ENCODE results near the gene SPHK2.

Gene SPHK2

DNA sequence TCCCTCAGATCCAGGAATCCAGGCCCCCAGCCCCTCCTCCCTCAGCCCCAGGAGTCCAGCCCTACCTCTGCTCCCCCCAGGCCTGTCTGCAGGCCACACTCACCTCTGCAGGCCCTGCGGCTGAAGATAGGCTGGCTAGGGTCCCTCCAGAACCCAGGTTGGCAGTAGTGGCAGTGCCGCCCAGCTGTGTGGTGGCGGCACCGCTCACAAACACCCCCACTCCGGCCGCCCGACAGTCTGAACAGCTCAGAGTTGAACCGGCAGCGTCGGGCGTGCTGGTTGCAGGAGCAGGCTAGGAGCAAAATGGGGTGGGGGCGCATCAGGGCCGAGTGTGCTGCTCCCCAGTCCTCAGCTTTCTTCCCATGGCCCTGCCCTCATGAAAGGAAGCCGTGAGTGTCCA, 45.2 kb downstream of the SPHK2 start:
- Histone ChIP-seq H3K9ac (no peak overlapping the region), H3K4me2 (no peak overlapping the region), H3K79me2 (ENCODE audit: insufficient read depth, low read depth) (no peaks in the 10 kb centered on the region), H3K4me3 (IDR thresholded peaks at IDR 0.05; ENCODE audit: insufficient read depth, low read depth, low read length) (no peak overlapping the region), H2AFZ (ENCODE audit: low read depth) (no peak overlapping the region), H3K27me3 (ENCODE audit: insufficient read depth, low read depth) (peaks cover 2% of the 10 kb centered on the region; the same call in 1 of the 2 replicates), H4K20me1 (ENCODE audit: insufficient read depth) (no peaks in the 10 kb centered on the region), H3K4me1 (ENCODE audit: low read depth, poor library complexity, severe bottlenecking) (peaks cover 13% of the 10 kb centered on the region), H3K36me3 (ENCODE audit: insufficient read depth) (no peaks in the 10 kb centered on the region), H3K27ac (no peak overlapping the region)
- TF ChIP-seq CTCF (conservative IDR thresholded peaks at IDR 0.05; ENCODE audit: low read depth, low read length) = no peak

DNA sequence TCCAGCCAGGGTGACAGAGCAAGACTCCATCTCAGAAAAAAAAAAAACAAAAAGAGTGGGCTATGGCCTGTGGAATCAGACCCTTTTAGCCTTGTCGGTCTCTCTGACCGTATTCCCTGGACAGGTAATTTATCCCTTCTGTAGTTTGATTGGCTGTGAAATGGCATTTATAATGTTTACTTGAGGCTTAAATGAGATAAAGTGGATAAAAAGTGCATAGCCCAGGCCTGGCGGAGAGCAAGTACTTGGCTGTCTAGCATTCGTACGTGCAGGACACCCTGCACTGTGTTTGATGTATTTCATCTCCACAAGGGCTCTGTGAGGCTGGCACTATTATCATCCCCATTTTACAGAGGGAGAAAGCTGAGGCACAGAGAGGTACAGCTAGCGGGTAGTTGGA, 46.5 kb downstream of the SPHK2 start:
- Histone ChIP-seq H3K36me3 (ENCODE audit: insufficient read depth) (no peaks in the 10 kb centered on the region), H3K4me2 (no peak overlapping the region), H3K27ac (no peak overlapping the region), H3K79me2 (ENCODE audit: insufficient read depth, low read depth) (no peaks in the 10 kb centered on the region), H2AFZ (ENCODE audit: low read depth) (no peak overlapping the region), H3K9ac (no peak overlapping the region), H4K20me1 (ENCODE audit: insufficient read depth) (no peaks in the 10 kb centered on the region), H3K27me3 (ENCODE audit: insufficient read depth, low read depth) (peaks cover 2% of the 10 kb centered on the region; the same call in 1 of the 2 replicates), H3K4me3 (IDR thresholded peaks at IDR 0.05; ENCODE audit: insufficient read depth, low read depth, low read length) (no peak overlapping the region), H3K4me1 (ENCODE audit: low read depth, poor library complexity, severe bottlenecking) (peaks cover 7% of the 10 kb centered on the region)
- no peak for TF ChIP-seq CTCF (conservative IDR thresholded peaks at IDR 0.05; ENCODE audit: low read depth, low read length)

DNA sequence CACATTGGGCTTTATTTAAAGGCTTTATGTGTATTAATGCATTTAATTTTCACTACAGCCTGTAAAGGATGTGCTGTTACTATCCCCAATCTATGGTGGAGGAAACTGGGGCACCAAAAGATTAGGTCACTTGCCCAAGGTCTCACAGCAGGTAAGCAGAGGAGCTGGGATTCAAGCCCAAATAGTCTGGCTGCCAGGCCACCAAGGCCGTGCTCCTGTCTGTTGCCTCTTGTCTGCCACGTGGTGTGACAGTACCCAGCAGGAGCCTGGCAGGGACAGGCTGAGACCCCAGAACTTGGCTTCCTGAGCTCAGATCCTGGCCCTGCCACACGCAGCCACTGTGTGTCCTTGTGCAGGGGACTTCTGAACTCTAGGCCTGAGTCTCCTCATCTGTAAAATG, 49.0 kb downstream of the SPHK2 start:
- H3K27ac ChIP-seq = no peak overlapping the region
- H3K79me2 ChIP-seq (ENCODE audit: insufficient read depth, low read depth) = no peaks in the 10 kb centered on the region
- H3K9ac ChIP-seq = no peak overlapping the region
- no peak overlapping the region for H3K4me3 ChIP-seq (IDR thresholded peaks at IDR 0.05; ENCODE audit: insufficient read depth, low read depth, low read length)
- no peaks in the 10 kb centered on the region for H3K4me1 ChIP-seq (ENCODE audit: low read depth, poor library complexity, severe bottlenecking)
- H3K4me2 ChIP-seq = no peak overlapping the region
- no peak for TF ChIP-seq CTCF (conservative IDR thresholded peaks at IDR 0.05; ENCODE audit: low read depth, low read length)
- no peaks in the 10 kb centered on the region for H4K20me1 ChIP-seq (ENCODE audit: insufficient read depth)
- peaks cover 2% of the 10 kb centered on the region; the same call in 1 of the 2 replicates for H3K27me3 ChIP-seq (ENCODE audit: insufficient read depth, low read depth)
- H2AFZ ChIP-seq (ENCODE audit: low read depth) = no peak overlapping the region
- no peaks in the 10 kb centered on the region for H3K36me3 ChIP-seq (ENCODE audit: insufficient read depth)

DNA sequence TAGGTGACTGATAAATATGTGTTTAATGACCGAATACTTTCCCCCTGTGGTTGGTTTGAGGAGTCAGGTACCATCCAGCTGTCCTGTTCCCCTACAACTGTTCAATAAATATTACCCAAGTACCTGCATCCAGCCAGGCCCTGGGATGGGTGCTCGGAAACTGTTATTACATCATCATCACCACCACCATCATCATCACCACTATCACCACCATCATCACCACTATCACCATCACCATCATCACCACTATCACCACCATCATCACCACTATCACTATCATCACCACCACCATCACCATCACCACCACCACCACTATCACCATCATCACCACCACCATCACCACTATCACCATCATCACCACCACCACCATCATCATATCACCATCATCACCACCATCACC, 49.5 kb downstream of the SPHK2 start:
- no peak overlapping the region for H2AFZ ChIP-seq (ENCODE audit: low read depth)
- no peak for TF ChIP-seq CTCF (conservative IDR thresholded peaks at IDR 0.05; ENCODE audit: low read depth, low read length)
- H3K27ac ChIP-seq = no peak overlapping the region

More for the DNA sequence above, 49.5 kb downstream of the SPHK2 start:
- no peaks in the 10 kb centered on the region for H4K20me1 ChIP-seq (ENCODE audit: insufficient read depth)
- no peaks in the 10 kb centered on the region for H3K79me2 ChIP-seq (ENCODE audit: insufficient read depth, low read depth)
- H3K9ac ChIP-seq = no peak overlapping the region
- no peak overlapping the region for H3K4me3 ChIP-seq (IDR thresholded peaks at IDR 0.05; ENCODE audit: insufficient read depth, low read depth, low read length)
- H3K4me2 ChIP-seq = no peak overlapping the region
- no peaks in the 10 kb centered on the region for H3K36me3 ChIP-seq (ENCODE audit: insufficient read depth)
- H3K27me3 ChIP-seq (ENCODE audit: insufficient read depth, low read depth) = no peaks in the 10 kb centered on the region; the same call in 1 of the 2 replicates
- no peaks in the 10 kb centered on the region for H3K4me1 ChIP-seq (ENCODE audit: low read depth, poor library complexity, severe bottlenecking)
